ENCODE measurements around the gene LRMDA.

LRMDA gene

DNA sequence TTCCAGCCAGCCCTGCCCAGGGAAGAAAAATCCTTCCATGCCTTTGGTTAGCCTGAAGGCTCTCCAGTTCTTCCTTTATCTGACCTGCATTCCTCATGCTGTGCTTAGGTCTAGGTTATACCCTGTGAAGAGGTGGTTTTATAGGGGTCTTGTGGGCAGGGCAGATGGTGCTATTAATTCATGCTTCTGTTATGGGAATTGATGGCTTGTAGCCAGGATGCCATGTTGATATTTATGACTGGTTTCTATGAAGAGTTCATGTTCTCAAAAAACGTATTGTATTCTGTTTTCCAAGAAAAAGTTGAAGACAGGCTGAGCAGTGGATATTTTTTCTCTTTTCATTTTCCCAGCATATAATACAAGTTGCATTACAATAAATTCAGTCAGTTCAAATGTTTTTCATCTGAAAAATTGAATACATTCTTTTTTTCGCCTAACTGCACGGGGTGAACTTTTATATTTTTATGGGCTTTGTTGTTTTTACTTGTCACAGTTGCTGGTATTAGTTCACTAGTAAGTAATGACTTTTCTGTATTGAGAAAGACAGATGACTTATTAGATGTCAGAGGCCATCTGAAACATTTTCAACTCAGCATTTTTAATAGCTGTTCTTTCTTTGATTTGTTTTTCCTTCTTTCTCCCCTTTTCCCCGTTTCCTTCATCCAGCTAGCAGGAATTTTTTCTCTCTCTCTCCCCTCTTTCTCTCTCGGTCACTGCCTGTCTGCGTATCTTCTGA lies 322.8 kb downstream of the LRMDA start:
- Histone ChIP-seq H3K4me2 (ENCODE audit: insufficient read depth, low read length) (no peak overlapping the region), H3K4me1 (ENCODE audit: insufficient read depth, low read length) (no peaks in the 10 kb centered on the region), H3K27ac (ENCODE audit: low read length) (no peak overlapping the region), H3K9me3 (ENCODE audit: insufficient read depth, low read length, severe bottlenecking) (no peaks in the 10 kb centered on the region), H3K4me3 (ENCODE audit: low read depth in 1 of 2, low read length in 2 of 2) (no peak overlapping the region), H3K9ac (ENCODE audit: low read depth, low read length) (no peak overlapping the region), H3K79me2 (ENCODE audit: insufficient read depth, low read length) (no peaks in the 10 kb centered on the region), H3K36me3 (ENCODE audit: insufficient read depth, low read length) (no peaks in the 10 kb centered on the region), H2AFZ (ENCODE audit: low read depth, low read length) (no peak overlapping the region), H4K20me1 (ENCODE audit: insufficient read depth, low read length) (no peaks in the 10 kb centered on the region), H3K27me3 (ENCODE audit: insufficient read depth, low read length, poor library complexity) (no peaks in the 10 kb centered on the region)
- no peak for DNase-seq
- ATAC-seq (ENCODE audit: insufficient read depth, low read depth) = no peak
- no peak for TF ChIP-seq EZH2 (IDR thresholded peaks at IDR 0.05; ENCODE audit: borderline replicate concordance, low read depth, low read length, severe bottlenecking)
- TF ChIP-seq, protein P1, sequence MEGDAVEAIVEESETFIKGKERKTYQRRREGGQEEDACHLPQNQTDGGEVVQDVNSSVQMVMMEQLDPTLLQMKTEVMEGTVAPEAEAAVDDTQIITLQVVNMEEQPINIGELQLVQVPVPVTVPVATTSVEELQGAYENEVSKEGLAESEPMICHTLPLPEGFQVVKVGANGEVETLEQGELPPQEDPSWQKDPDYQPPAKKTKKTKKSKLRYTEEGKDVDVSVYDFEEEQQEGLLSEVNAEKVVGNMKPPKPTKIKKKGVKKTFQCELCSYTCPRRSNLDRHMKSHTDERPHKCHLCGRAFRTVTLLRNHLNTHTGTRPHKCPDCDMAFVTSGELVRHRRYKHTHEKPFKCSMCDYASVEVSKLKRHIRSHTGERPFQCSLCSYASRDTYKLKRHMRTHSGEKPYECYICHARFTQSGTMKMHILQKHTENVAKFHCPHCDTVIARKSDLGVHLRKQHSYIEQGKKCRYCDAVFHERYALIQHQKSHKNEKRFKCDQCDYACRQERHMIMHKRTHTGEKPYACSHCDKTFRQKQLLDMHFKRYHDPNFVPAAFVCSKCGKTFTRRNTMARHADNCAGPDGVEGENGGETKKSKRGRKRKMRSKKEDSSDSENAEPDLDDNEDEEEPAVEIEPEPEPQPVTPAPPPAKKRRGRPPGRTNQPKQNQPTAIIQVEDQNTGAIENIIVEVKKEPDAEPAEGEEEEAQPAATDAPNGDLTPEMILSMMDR (IDR thresholded peaks at IDR 0.05; ENCODE audit: borderline replicate concordance, extremely low read depth, low read length, poor library complexity, severe bottlenecking) = no peak

DNA sequence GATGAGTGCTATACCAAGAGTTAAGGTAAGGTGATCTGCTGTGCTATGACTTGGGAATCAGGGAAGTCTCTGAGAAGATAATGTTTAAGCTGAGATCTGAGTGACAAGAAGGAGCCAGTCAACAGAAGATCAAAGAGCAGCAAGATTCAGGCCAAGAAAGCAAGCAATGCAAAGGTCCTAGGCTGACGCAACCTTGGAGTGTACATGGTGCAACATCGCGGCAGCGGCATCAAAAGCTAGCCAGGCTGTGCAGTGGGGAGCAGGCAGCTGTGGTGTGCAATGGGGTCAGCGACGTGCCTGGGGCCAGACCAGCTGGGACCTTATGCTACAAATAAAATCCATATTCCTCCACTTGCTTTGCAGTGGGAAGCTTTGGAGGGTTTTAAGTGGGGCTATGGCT lies 324.1 kb downstream of the LRMDA start:
- ATAC-seq (ENCODE audit: insufficient read depth, low read depth) (no peak), DNase-seq (no peak)
- Histone ChIP-seq H3K27ac (ENCODE audit: low read length) (no peak overlapping the region), H3K79me2 (ENCODE audit: insufficient read depth, low read length) (no peaks in the 10 kb centered on the region), H3K4me2 (ENCODE audit: insufficient read depth, low read length) (no peak overlapping the region), H3K9me3 (ENCODE audit: insufficient read depth, low read length, severe bottlenecking) (no peaks in the 10 kb centered on the region), H3K4me1 (ENCODE audit: insufficient read depth, low read length) (no peaks in the 10 kb centered on the region), H3K4me3 (ENCODE audit: low read depth in 1 of 2, low read length in 2 of 2) (no peak overlapping the region), H3K9ac (ENCODE audit: low read depth, low read length) (no peak overlapping the region), H4K20me1 (ENCODE audit: insufficient read depth, low read length) (no peaks in the 10 kb centered on the region), H3K36me3 (ENCODE audit: insufficient read depth, low read length) (no peaks in the 10 kb centered on the region), H2AFZ (ENCODE audit: low read depth, low read length) (no peak overlapping the region), H3K27me3 (ENCODE audit: insufficient read depth, low read length, poor library complexity) (peaks cover 2% of the 10 kb centered on the region)
- no peak for TF ChIP-seq EZH2 (IDR thresholded peaks at IDR 0.05; ENCODE audit: borderline replicate concordance, low read depth, low read length, severe bottlenecking)
- TF ChIP-seq, protein P1 (IDR thresholded peaks at IDR 0.05; ENCODE audit: borderline replicate concordance, extremely low read depth, low read length, poor library complexity, severe bottlenecking) = no peak

GRCh38 chr10:75761289-75761688 lies 329.9 kb downstream of the LRMDA start:
- Histone ChIP-seq H3K79me2 (ENCODE audit: insufficient read depth, low read length) (no peaks in the 10 kb centered on the region), H3K27ac (ENCODE audit: low read length) (no peak overlapping the region), H3K4me1 (ENCODE audit: insufficient read depth, low read length) (no peaks in the 10 kb centered on the region), H3K27me3 (ENCODE audit: insufficient read depth, low read length, poor library complexity) (peaks cover 9% of the 10 kb centered on the region), H2AFZ (ENCODE audit: low read depth, low read length) (no peak overlapping the region), H3K9ac (ENCODE audit: low read depth, low read length) (no peak overlapping the region), H3K4me3 (ENCODE audit: low read depth in 1 of 2, low read length in 2 of 2) (no peak overlapping the region), H4K20me1 (ENCODE audit: insufficient read depth, low read length) (no peaks in the 10 kb centered on the region), H3K4me2 (ENCODE audit: insufficient read depth, low read length) (no peak overlapping the region), H3K36me3 (ENCODE audit: insufficient read depth, low read length) (no peaks in the 10 kb centered on the region), H3K9me3 (ENCODE audit: insufficient read depth, low read length, severe bottlenecking) (no peaks in the 10 kb centered on the region)
- ATAC-seq (ENCODE audit: insufficient read depth, low read depth) (no peak), DNase-seq (no peak)
- no peak for TF ChIP-seq EZH2 (IDR thresholded peaks at IDR 0.05; ENCODE audit: borderline replicate concordance, low read depth, low read length, severe bottlenecking)
- TF ChIP-seq, protein P1 (IDR thresholded peaks at IDR 0.05; ENCODE audit: borderline replicate concordance, extremely low read depth, low read length, poor library complexity, severe bottlenecking) = no peak

Data from DND-41 (cell line).